ENCODE data around the gene MUC5AC.
"Not testable (repeated sequence)": the region's sequence is repeated elsewhere in the genome, so short reads cannot be mapped to it uniquely, and the experiment has no call there.

Gene MUC5AC

DNA sequence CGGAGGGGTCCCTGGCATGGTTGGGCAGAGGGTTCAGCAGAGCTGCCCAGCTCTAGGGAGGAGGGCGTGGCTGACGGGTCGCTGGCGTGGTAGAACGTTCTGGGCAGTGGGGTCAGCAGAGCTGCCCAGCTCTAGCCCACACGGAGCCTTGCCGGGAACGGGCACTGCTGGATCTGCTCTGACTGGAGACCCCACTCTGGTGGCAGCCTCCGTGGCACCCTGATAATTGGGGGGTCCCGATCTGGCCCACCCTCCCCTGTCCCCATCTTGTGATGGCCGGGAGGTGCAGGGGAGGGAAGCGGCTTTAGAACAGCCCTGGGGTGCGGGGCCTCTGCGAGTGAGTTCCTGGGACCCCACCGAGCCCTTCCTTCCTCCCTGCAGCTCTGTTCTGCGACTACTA lies 21.9 kb downstream of the MUC5AC start:
- DNase-seq = no peak

DNA sequence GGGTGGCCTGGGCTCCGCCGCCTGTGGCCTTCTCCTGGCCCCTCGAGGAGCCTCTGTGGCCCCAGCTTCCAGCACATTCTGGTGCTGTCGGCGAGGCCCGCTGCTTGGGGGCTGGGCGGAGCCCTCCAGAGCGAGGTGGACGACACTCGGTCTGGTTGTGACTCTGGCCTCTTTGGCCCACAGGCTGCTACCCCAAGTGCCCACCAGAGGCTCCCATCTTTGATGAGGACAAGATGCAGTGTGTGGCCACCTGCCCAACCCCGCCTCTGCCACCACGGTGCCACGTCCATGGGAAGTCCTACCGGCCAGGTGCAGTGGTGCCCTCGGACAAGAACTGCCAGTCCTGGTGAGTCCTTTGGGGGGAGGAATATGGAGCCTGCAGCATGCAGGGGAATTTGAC lies 22.4 kb downstream of the MUC5AC start:
- no peak for DNase-seq

DNA sequence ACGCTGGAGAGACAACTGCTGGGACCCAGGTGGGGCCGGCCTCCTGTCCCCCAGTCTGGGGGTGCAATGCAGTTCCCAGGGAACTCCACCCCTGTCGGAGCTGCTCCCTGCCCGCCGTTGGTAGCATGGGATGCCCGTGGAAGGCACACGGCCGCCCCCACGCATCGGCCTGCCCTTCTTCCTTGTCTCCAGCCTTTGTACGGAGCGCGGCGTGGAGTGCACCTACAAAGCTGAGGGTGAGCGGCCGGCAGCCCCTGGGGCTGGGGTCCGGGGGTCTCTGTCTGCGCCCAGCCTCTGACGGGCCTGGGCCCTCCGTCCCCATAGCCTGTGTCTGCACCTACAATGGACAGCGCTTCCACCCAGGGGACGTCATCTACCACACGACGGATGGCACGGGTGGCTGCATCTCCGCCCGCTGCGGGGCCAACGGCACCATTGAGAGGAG lies 23.2 kb downstream of the MUC5AC start:
- DNase-seq = no peak

DNA sequence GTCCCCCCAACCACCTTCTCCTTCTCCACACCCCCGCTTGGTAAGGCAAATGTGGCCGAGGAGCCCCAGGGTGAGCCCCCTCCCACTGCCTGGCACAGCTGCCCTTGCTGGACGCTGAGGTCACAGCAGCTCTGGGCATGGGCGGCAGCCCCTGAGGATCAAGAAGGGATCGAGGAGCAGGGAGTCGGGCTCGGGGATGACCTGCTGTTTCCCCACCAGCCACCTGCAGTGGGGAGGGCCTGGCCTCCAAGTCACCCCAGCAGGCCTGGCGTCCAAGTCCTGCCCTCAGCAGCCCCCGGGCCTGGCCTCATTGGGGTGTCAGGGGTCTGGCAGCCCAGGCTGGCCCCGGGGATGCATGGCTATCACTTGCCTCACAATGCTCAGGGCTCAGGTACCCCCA lies 23.7 kb downstream of the MUC5AC start:
- no peak for DNase-seq

DNA sequence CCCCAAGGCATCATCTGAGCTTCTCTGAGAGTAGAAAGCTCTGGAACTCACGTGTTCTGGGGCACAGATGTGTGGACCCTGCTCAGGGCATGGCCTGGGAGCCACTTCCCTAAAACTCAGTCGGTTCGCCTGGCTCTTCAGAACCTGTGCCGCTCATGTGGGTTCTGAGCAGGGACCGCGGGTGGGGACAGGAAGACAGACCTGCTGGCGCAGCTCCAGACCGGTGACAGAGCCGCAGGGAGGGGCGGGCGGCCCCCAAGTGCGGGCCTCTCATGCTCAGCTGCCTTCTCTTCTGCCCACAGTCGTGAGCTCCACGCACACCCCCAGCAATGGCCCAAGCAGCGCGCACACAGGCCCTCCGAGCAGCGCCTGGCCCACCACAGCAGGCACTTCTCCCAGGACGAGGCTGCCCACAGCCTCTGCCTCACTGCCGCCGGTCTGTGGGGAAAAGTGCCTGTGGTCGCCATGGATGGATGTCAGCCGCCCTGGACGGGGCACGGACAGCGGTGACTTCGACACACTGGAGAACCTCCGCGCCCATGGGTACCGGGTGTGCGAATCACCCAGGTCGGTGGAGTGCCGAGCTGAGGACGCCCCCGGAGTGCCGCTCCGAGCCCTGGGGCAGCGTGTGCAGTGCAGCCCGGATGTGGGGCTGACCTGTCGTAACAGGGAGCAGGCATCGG lies 24.2 kb downstream of the MUC5AC start:
- no peak for DNase-seq

DNA sequence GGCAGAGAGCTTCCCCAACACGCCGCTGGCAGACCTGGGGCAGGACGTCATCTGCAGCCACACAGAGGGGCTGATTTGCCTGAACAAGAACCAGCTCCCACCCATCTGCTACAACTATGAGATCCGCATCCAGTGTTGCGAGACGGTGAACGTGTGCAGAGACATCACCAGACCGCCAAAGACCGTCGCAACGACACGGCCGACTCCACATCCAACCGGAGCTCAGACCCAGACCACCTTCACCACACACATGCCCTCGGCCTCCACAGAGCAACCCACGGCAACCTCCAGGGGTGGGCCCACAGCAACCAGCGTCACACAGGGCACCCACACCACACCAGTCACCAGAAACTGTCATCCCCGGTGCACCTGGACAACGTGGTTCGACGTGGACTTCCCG lies 26.4 kb downstream of the MUC5AC start:
- not testable (repeated sequence) for DNase-seq

DNA sequence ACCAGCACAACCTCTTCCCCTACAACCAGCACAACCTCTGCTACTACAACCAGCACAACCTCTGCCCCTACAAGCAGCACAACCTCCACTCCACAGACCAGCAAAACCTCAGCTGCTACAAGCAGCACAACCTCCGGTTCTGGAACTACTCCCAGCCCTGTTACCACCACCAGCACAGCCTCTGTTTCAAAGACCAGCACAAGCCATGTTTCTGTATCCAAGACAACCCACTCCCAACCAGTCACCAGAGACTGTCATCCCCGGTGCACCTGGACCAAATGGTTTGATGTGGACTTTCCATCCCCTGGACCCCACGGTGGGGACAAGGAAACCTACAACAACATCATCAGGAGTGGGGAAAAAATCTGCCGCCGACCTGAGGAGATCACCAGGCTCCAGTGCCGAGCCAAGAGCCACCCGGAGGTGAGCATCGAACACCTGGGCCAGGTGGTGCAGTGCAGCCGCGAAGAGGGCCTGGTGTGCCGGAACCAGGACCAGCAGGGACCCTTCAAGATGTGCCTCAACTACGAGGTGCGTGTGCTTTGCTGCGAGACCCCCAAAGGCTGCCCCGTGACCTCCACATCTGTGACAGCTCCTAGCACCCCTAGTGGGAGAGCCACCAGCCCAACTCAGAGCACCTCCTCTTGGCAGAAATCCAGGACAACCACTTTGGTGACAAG lies 30.8 kb downstream of the MUC5AC start:
- DNase-seq = not testable (repeated sequence)

DNA sequence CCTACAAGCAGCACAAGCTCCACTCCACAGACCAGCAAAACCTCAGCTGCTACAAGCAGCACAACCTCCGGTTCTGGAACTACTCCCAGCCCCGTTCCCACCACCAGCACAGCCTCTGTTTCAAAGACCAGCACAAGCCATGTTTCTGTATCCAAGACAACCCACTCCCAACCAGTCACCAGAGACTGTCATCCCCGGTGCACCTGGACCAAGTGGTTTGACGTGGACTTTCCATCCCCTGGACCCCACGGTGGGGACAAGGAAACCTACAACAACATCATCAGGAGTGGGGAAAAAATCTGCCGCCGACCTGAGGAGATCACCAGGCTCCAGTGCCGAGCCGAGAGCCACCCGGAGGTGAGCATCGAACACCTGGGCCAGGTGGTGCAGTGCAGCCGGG lies 32.1 kb downstream of the MUC5AC start:
- peak; percentile 14 for DNase-seq

DNA sequence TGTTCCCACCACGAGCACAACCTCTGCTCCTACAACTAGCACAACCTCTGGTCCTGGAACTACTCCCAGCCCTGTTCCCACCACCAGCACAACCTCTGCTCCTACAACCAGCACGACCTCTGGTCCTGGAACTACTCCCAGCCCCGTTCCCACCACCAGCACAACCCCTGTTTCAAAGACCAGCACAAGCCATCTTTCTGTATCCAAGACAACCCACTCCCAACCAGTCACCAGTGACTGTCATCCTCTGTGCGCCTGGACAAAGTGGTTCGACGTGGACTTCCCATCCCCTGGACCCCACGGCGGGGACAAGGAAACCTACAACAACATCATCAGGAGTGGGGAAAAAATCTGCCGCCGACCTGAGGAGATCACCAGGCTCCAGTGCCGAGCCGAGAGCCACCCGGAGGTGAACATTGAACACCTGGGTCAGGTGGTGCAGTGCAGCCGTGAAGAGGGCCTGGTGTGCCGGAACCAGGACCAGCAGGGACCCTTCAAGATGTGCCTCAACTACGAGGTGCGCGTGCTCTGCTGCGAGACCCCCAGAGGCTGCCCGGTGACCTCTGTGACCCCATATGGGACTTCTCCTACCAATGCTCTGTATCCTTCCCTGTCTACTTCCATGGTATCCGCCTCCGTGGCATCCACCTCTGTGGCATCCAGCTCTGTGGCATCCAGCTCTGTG lies 34.2 kb downstream of the MUC5AC start:
- DNase-seq = peak; percentile 44

DNA sequence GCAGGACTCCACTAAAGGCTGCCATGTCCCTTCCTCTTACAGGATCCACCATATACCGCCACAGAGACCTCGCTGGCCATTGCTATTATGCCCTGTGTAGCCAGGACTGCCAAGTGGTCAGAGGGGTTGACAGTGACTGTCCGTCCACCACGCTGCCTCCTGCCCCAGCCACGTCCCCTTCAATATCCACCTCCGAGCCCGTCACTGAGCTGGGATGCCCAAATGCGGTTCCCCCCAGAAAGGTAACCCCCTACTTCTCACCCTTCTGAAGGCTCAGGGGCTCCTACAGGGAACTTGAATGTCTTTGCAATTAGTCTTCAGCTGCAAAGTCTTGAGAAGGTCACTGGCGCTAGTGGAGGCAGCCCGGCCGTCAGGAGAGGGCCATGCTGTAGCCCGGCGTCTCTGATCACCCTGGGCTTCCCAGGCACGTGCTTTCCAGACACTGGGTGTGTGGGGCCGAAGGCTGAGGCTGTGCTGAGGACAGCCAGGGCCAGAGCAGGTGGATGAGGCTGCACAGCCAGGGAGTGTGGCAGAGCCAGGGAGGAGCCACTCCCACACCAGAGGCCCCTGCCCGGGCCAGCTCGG lies 35.1 kb downstream of the MUC5AC start:
- DNase-seq = peak; percentile 41

DNA sequence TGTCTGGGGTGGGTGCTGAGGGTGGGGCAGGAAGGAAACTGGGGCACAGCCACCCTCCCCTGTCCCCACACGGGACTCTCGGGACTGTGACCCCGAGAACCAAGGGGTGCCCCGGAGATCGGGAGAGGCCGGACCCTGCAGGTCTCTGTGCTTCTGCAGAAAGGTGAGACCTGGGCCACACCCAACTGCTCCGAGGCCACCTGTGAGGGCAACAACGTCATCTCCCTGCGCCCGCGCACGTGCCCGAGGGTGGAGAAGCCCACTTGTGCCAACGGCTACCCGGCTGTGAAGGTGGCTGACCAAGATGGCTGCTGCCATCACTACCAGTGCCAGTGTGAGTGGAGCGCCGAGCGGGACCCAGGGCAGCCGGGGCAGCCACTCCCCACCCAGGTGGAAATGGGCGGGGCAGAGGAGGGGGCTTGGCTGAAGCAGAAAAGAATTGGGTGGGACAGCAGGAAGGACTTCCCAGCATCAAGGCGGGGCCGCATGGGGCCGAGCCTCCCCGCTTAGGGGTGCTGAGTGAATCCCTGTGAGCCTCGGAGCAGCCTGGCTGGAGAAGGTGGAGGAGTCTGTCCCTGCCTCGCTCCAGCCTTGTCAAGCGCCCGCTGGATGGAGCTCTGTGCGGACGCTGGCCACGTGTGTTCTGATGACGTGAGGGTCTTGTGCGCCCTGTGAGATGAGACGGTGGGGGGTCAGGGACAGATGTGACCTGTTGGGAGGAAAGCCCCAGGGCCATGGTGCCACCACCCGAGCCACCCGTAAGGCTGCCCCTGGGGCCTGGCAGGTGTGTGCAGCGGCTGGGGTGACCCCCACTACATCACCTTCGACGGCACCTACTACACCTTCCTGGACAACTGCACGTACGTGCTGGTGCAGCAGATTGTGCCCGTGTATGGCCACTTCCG lies 35.8 kb downstream of the MUC5AC start:
- peak; percentile 60 for DNase-seq

DNA sequence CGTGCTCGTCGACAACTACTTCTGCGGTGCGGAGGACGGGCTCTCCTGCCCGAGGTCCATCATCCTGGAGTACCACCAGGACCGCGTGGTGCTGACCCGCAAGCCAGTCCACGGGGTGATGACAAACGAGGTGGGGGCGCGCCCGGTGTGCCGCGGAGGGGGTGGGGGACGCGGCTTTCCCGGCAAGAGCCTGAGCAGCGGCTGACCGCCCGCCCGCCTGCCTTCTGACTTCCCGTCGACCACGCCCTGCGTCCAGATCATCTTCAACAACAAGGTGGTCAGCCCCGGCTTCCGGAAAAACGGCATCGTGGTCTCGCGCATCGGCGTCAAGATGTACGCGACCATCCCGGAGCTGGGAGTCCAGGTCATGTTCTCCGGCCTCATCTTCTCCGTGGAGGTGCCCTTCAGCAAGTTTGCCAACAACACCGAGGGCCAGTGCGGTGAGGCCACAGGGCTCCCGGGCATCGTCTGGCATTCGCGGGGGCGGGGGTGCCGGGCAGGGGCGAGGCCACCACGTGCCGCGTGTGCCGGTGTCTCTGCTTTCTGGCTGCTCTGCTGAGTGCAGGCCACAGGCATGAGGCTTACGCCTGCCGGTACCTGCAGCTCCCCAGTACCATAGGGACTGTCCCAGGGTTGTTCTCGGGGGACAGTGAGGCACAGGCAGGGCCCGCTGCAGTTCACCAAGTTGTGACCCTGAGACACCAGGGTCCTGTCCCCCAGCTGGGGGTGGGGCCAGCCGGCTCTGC lies 36.7 kb downstream of the MUC5AC start:
- DNase-seq = peak; percentile 56

DNA sequence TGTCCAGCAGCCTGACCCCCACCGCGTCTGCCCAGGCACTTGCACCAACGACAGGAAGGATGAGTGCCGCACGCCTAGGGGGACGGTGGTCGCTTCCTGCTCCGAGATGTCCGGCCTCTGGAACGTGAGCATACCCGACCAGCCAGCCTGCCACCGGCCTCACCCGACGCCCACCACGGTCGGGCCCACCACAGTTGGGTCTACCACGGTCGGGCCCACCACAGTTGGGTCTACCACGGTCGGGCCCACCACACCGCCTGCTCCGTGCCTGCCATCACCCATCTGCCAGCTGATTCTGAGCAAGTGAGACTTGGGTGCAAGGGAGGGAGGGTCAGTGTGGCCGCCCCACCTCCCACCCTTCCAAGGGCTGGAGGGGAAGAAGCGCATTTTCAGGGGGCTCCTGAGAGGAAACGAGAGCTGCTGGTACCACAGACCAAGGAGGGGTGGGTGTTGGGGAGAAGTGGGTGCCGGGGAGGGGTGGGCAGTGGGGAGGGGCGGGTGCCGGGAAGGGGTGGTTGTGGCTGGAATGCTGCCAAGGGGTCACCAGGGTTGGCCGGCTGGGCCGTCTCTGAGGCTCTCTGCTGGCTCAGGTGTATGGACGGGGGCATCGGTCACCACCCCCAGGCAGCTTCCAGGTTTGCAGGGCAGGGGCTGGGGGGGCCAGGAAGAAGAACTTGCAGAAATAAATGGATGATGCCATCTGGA lies 37.4 kb downstream of the MUC5AC start:
- DNase-seq = no peak

DNA sequence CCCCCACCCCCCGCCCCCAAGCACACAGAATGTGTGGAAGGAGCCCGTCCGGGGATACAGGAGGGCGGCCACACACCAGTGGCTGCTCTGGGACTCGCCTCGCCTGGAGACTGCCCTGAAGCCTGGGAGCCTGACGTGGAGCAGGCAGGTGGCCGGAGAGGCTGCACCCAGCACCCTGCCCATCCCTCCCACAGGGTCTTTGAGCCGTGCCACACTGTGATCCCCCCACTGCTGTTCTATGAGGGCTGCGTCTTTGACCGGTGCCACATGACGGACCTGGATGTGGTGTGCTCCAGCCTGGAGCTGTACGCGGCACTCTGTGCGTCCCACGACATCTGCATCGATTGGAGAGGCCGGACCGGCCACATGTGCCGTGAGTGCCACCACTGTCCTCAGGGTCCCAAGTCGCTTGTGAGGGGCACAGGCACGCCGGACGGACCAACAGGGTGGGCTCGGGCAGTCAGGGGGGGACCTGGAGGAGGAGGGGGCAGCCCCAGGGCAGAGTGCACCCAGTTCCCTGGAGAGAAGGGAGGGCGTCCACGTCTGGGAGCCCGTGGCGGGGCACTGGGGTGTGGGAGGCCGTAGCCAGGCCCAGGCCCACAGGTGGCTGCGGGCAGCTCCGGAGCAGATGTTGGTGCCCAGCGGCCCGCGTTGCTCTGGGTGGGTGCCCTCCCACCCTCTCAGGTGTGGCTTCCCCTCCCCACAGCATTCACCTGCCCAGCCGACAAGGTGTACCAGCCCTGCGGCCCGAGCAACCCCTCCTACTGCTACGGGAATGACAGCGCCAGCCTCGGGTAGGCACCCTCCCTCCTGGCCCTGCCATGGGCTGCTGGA lies 38.1 kb downstream of the MUC5AC start:
- peak; percentile 57 for DNase-seq

DNA sequence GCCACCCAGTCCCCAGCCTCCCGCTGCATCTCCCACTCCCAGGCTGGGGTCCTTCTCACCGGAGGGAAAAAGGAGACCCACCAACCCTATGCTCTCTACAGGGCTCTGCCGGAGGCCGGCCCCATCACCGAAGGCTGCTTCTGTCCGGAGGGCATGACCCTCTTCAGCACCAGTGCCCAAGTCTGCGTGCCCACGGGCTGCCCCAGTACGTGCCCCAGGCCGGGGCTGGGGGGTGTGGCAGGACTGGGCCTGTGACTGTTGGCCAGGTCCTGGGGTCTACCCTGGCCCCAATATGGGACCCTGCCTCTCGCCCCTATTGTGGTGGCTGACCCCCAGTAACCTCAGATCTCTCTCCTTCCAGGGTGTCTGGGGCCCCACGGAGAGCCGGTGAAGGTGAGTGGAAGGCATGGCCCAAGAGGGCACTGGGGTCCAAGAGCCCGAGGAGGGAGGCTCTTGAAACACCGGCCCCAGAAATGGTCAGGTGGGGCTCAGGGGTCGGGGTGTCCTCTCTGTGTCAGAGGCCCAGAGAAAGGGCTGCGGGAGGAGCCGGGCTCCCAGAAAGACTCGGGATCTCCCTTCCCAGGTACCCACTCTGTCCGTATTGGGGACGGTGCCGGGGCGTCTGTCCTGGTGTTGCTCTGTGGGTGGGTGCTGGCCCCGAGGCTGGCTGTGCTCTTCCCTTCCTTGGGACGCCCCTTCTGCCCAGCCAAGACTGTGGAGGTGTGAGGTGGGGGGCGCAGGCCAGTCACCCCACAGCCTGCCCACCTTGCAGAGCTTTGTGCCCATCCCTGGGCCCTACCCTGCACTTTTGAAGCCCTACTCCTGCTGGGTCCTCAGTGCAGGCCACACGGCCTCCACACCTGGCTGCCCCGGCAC lies 39.0 kb downstream of the MUC5AC start:
- peak; percentile 53 for DNase-seq

DNA sequence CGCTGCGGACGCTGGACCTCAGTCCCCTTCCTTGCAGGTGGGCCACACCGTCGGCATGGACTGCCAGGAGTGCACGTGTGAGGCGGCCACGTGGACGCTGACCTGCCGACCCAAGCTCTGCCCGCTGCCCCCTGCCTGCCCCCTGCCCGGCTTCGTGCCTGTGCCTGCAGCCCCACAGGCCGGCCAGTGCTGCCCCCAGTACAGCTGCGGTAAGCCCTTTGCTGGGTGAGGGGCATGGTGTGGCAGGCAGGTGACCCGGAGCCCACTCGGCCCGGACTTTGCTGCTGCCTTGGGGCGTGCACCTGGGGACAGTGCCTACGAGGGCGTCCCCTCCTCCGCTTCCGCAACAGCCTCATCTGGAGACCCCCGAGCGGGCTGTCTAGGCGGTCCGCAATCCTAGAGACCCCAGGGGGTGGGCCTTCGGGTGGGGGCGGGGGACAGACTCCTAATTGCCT lies 39.7 kb downstream of the MUC5AC start:
- DNase-seq = peak; percentile 53

DNA sequence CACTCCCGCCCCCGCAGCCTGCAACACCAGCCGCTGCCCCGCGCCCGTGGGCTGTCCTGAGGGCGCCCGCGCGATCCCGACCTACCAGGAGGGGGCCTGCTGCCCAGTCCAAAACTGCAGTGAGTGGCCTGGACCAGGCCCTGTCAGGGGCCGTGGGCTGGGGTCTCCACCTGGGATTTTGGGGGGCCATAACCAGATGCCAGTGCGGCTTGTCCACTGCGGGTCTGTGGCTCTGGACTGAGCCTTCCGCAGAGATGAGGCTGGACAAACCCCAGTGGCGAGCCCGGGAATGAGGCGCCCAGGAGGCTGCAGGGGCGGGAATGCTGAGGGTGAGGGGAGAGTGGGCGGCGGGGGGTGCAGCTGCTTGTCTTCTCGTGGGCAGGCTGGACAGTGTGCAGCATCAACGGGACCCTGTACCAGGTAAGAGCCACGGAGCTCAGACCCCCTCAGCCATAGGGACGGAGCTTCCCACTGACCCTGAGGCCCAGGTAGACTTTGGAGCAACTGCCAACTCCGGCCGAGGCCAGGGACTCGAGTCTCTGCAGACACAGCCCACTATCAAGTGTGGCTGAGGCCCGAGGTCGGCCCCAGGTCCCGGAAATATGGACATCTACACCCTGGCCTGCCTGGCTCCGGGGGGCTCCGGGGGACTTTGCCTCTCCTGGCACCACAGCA lies 40.3 kb downstream of the MUC5AC start:
- peak; percentile 46 for DNase-seq

DNA sequence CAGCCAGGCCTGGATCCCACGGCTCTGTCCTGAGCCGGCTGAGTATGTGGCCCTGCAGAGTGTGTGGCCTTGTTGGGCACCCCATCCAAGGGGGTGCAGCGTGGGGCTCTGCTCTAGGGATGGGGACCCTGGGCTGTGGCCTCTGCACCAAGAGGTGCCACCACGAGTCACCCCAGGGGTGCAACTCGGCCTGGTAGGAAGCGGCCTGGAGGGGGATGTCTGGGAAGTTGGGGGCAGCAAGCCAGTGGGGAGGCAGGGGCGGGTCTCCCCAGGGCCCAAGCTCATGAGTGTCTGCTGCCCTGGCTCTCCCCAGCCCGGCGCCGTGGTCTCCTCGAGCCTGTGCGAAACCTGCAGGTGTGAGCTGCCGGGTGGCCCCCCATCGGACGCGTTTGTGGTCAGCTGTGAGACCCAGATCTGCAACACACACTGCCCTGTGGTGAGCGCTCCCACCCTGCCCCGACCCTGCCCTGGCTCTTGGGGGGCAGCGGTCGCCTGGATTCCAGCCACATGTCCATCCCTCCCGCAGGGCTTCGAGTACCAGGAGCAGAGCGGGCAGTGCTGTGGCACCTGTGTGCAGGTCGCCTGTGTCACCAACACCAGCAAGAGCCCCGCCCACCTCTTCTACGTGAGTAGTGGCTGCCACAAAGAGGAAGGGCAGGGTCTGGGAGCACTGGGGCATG lies 40.9 kb downstream of the MUC5AC start:
- peak; percentile 58 for DNase-seq

Measured in activated effector memory CD4-positive, alpha-beta T cell treated with anti-CD3 and anti-CD28 coated beads, Interleukin-2, amount 50 U/mL, for 16 hours (primary cell).